ENCODE measurements around the gene FBL.
"Not testable (repeated sequence)": the region's sequence is repeated elsewhere in the genome, so short reads cannot be mapped to it uniquely, and the experiment has no call there.

FBL gene

DNA sequence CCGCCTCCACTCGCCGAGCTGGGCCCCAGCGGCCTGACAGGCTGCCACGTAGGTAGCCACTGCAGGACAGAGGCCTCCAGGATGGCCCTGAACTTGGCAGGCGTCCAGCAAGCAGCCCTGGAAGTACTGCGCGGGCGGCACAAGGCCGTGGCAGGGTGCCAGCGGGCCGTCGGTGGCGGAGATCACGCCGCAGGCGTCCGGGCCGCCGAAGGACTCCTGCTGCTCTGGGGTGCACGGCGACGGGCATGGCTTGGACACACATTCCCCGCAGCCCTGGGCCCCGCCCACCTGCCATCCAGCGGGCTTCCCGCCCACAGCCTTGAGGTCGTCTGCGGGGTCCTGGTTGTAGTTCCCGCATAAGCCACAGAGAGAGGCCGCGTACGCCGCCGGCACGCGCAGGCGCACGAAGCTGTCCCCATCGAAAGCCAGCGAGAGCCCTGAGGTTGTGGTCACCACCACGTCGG, 29.3 kb upstream of the FBL start:
- not testable (repeated sequence) for DNase-seq

DNA sequence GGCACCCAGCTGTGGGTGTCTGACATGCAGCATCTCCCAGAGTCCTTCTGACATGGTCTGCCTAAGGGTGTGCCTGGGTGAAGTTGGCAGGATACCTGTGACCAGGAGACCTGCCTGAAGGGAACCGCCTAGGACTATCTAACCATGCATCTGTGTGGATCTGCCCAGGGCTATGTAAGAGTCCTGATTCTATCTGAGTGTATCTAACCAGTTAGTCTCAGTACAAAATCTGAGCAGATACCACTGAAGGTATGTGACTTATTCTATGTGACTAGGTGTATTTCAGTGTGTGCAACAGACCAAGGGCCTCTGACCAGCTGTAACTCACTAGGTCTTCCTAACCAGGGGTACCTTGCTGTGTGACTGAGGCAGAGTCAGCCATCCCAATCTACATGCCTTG, 28.2 kb upstream of the FBL start:
- no peak for DNase-seq

DNA sequence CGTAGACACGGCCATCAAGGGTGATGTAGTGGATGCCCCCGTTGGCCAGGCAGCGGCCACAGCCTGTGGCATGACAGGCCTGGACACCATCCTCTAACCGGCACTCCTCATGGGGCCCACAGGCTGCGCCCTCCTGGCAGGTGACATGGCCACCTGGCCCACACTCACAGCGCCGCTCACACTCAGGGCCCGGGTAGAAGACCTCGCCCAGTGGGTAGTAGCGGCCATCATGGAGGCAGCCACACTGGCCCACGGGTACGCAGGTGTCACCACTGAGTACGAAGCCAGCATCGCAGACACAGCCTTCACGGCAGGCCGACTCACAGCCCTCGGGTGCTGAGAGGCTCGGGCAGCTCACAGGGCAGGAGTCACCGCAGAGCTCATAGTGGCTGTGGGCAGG, 27.2 kb upstream of the FBL start:
- DNase-seq, result no peak

DNA sequence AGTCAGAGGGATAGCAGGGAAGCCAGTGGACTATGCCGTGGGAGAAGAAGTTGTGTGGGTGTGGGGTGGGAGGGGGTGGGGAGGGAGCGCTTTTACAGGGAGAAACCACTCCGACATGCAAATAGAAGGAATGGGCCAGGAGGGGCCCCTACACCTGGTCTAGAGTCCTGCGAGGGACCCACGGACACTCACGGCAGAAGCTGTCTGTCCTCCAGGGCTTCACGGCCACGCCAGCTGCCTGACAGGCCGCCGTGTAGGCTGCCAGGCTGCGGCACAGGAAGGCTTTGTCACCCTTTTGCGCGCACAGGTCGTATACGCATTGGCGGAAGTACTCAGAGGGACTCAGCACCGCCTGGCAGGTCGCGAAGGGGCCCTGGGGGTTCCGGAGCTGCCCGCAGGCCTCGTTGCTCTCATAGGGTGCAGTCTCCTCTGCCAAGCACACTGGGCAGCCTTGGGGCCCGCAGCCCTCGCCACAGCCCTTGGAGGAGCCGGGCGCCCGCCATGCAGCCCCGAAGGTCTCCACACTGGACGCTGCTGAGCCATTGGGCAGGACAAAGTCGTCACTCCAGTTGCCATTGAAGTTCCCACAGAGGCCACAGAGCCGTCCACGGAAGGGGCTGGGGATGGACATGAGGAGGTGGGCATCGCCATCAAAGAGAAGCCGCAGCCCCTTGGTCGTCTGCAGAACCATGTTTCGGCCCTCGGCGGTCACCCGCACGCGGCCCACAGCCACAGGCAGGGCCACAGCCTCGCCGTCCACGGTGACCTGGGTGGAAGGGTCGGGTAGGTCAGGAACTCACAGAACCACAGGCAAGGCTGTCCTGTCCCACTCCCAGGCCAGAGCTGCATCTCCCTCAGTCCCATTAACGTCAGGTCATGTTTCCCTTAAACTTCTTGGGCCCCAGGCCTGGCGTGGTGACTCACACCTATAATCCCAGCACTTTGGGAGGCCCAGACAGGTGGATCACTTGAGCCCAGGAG, 26.0 kb upstream of the FBL start:
- DNase-seq, result no peak

- DNase-seq, result no peak
Observed at GRCh38 chr19:39871362-39871761, 25.2 kb upstream of the FBL start.

GRCh38 chr19:39870171-39870971, 24.2 kb upstream of the FBL start:
- peak; percentile 78 for DNase-seq

- no peak for DNase-seq
Observed at GRCh38 chr19:39867952-39868351, 21.8 kb upstream of the FBL start.

- DNase-seq, result no peak
Observed at GRCh38 chr19:39867133-39867532, 21.0 kb upstream of the FBL start.

DNA sequence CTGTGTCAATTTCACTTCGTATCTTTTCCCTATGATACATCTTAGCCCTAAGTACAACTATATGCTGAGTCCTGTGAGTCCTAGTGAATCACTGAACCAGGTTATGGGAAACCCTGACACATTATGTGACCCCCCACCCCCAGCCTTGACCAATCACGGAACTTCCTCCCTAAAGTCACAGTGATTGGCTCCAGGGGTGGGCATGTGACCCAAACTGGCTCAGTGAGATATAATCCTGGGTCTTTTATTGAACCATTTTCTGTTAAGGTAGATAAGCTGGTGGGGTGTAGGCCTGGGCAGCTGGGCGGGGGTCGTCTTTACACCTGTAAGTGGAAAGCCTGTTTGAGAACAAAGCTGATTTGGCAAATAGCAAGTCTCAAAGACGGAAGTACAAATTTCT, 19.8 kb upstream of the FBL start:
- DNase-seq, result no peak

GRCh38 chr19:39865186-39865585, 19.0 kb upstream of the FBL start:
- DNase-seq, result no peak

DNA sequence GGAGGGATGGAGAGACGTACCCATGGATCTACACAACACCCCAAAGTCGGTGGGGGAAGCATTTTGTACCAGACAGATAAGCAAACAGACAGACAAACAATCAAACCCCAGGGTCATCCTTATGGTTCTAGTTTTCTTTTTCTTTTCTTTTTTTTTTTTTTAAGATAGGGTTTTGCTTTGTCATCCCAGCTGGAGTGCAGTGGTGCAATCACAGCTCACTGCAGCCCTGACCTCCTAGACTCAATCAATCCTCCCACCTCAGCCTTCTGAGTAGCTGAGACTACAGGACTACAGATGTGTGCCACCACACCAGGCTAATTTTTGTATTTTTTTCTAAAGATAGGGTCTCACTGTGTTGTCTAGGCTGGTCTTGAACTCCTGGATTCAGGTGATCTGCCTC, 17.9 kb upstream of the FBL start:
- DNase-seq, result no peak

DNA sequence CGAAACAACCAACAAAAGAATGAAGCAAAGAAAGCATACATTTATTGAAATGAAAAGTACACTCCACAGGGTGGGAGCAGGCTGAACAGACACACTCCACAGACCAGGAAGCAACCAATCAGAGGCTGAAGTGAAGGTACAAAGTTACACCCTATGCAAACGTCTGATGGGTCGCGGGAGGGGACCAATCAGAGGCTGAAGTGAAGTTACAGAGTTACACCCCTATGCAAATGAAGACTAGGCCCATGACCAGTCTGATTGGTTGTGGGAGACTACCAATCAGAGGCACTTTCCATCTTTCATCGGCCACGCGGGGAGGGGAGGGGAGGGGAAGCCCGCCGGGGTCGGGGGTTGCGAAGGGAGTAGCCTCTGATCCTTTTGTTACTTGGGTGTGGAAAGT, 12.4 kb upstream of the FBL start:
- no peak for DNase-seq

- DNase-seq, result no peak
Observed at GRCh38 chr19:39852882-39853281, 6.7 kb upstream of the FBL start.

- DNase-seq, result no peak
Observed at GRCh38 chr19:39850892-39851291, 4.7 kb upstream of the FBL start.

GRCh38 chr19:39848392-39848791, 2.2 kb upstream of the FBL start:
- DNase-seq, result no peak

GRCh38 chr19:39847525-39847924, 1.3 kb upstream of the FBL start:
- no peak for DNase-seq

- no peak for DNase-seq
Observed at GRCh38 chr19:39846678-39847486, 703 bp upstream of the FBL start.

DNA sequence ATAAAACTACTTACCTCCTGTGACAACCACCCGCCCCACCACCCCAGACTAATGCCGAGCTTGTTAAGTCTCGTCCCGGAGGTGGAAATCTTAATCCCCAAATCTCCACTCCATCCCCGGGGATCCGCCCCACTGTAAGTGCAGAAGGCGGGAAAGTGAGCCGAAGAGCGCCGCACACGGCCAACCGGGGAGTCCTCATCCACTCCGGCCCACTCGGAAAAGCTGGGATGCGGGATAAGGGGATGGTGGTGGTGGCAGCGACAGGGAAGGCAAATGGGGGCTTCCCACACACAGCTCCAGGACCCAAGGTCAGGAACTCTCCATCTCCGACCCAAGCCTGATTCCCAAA, 621 bp downstream of the FBL start:
- no peak for DNase-seq

DNA sequence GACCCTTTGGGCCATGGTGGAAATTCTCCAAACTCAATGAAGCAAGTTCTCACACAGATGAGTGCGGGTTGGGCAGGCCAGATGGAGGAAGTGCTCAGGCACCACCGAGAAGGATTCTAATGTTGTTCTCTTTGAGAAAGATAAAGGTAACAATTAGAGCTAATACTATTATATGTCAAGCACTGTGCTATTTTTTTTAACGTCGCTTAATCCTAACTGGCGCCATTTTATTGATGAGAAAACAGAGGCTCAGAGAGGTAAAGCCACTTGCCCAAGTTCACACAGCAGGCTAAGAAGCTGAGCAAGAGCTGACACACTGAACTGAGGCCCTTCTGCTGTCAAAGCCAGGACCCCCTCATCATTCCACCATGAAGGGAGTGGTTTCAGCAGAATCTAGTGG, 1.0 kb downstream of the FBL start:
- no peak for DNase-seq

GRCh38 chr19:39843919-39844793, 2.0 kb downstream of the FBL start:
- peak; percentile 2 for DNase-seq

DNA sequence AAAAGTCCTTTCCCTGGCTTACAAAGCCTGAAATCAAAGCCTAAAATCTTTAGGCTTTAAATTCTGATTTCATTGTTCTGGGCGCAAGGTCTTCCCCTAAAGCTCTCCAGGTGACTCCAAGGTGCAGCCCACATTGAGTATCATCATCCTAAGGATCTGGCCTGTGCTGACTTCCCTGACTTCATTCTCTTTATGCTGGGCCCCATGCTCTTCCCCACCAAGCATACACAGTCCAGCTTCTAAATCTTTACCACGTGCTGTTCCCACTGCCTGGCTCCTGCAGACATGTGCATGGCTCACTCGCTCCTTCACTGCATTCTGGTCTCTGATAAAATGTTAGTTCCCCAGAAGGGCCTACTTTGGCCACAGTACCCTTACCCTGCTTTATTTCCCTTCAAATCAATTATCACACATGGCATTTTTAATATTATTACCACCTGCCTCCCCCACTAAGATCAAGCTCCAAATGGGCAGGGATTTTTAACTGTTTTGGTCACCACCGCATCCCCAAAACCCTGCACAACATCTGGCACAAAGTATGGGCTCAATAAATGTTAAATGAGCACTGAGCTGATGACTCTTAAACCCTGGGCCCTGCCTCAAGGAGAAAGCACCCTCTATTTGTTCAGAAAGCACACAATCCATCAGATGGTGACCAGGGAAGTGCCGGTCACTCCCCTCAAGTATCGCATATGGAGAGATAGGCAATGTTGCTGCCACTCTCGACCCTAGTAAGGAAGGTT, 3.3 kb downstream of the FBL start:
- no peak for DNase-seq

Measured in NCI-H774 (cell line).